Measurements from ENCODE around the gene DNAH11. TPM values are rescaled to one million over a fixed set of nuclear protein-coding genes. Genes with fewer than 3 reads are reported as not detected.

Gene DNAH11
- total RNA-seq = 1.6 and 3.0 TPM in 2 replicates

GRCh38 chr7:21542891-21543527, at the start of gene DNAH11:
Gene DNAH11, plus strand, starts transcription at chr7:21543039. Its CDS starts 207 bp downstream, at chr7:21543246.

GRCh38 chr7:21945454-21946221, 402.8 kb downstream of the DNAH11 start, which contains the start of gene CDCA7L:
Gene CDCA7L, minus strand, starts transcription at chr7:21945899. Its CDS starts 95 bp downstream, at chr7:21945804.

Other genes starting within 250 kb of the DNAH11 start
- 7.8 and 8.8 TPM in 2 replicates for gene SP4, start 115.0 kb upstream of the DNAH11 start, total RNA-seq